Mucosa of rectum (tissue), 2 donors: Measurements from ENCODE around the gene CD8A.
"Not testable (repeated sequence)": the region's sequence is repeated elsewhere in the genome, so short reads cannot be mapped to it uniquely, and the experiment has no call there.

Experiments used
- H3K27ac ChIP-seq, 2 donors: one replicate each; pipeline ENCODE4 v1.7.0; 2013; ENCODE audit warnings: inconsistent platforms in 2 of 2, low read depth in 2 of 2, low read length in 2 of 2
- H3K27me3 ChIP-seq, 2 donors: one replicate each; pipeline ENCODE4 v1.7.0; 2013; ENCODE audit warnings: low read length in 2 of 2; ENCODE audit not compliant: control insufficient read depth in 2 of 2, insufficient read depth in 2 of 2
- H3K36me3 ChIP-seq, 2 donors: one replicate each; pipeline ENCODE4 v1.7.0; 2013; ENCODE audit warnings: low read length in 2 of 2; ENCODE audit not compliant: control insufficient read depth in 2 of 2, insufficient read depth in 2 of 2
- H3K4me1 ChIP-seq, 2 donors: one replicate each; pipeline ENCODE4 v1.7.0; 2013; ENCODE audit warnings: low read length in 2 of 2, mild to moderate bottlenecking in 1 of 2; ENCODE audit not compliant: control insufficient read depth in 2 of 2, insufficient read depth in 2 of 2
- H3K4me3 ChIP-seq, 2 donors: one replicate each; pipeline ENCODE4 v1.7.0; 2013; ENCODE audit warnings: low read length in 2 of 2
- H3K9ac ChIP-seq, 2 donors: one replicate each; pipeline ENCODE4 v1.7.0; 2013; ENCODE audit warnings: low read length in 2 of 2, low read depth in 1 of 2, mild to moderate bottlenecking in 1 of 2
- H3K9me3 ChIP-seq, 2 donors: one replicate each; pipeline ENCODE4 v1.7.0; 2013; ENCODE audit warnings: low read length in 2 of 2; ENCODE audit not compliant: control insufficient read depth in 2 of 2
- donor health status: healthy.
- donor health status: Normal muscosa, but diverticular disease.

The CD8A gene

GRCh38 chr2:86790676-86791572 is at the start of gene CD8A:
Gene CD8A, minus strand, starts transcription at chr2:86790913. Its CDS starts 88 bp downstream, at chr2:86790825.
- Histone ChIP-seq H3K9me3 (no peaks in the 10 kb centered on the region), H3K9ac (peak within 1 kb of the TSS in 1 of 2 donors; percentile 4), H3K4me3 (peak within 1 kb of the TSS in 1 of 2 donors; percentile 50), H3K27me3 (peaks cover 40 to 44% of the 10 kb centered on the region in 2 donors), H3K36me3 (no peaks in the 10 kb centered on the region), H3K4me1 (peaks cover 0 to 9% of the 10 kb centered on the region in 2 donors), H3K27ac (no peak within 1 kb of the TSS)

GRCh38 chr2:86839871-86840548 is 49.3 kb upstream of the CD8A start:
- not testable (repeated sequence) for H3K27me3 ChIP-seq, H3K4me3 ChIP-seq, H3K27ac ChIP-seq, H3K9ac ChIP-seq, H3K9me3 ChIP-seq, H3K36me3 ChIP-seq, H3K4me1 ChIP-seq

GRCh38 chr2:86839455-86839854 is 48.7 kb upstream of the CD8A start:
- not testable (repeated sequence) for H3K9me3 ChIP-seq, H3K36me3 ChIP-seq, H3K27ac ChIP-seq, H3K27me3 ChIP-seq, H3K4me1 ChIP-seq, H3K9ac ChIP-seq, H3K4me3 ChIP-seq

- H3K4me1 ChIP-seq, H3K27me3 ChIP-seq, H3K9ac ChIP-seq, H3K4me3 ChIP-seq, H3K36me3 ChIP-seq, H3K9me3 ChIP-seq, H3K27ac ChIP-seq: not testable (repeated sequence)
Measured at GRCh38 chr2:86837714-86838113, 47.0 kb upstream of the CD8A start.

- not testable (repeated sequence) for H3K4me3 ChIP-seq, H3K36me3 ChIP-seq, H3K9me3 ChIP-seq, H3K27ac ChIP-seq, H3K4me1 ChIP-seq, H3K9ac ChIP-seq, H3K27me3 ChIP-seq
Measured at GRCh38 chr2:86836915-86837695, 46.4 kb upstream of the CD8A start.

GRCh38 chr2:86835548-86835889 is 44.8 kb upstream of the CD8A start:
- not testable (repeated sequence) for H3K4me3 ChIP-seq, H3K9me3 ChIP-seq, H3K9ac ChIP-seq, H3K4me1 ChIP-seq, H3K27ac ChIP-seq, H3K27me3 ChIP-seq, H3K36me3 ChIP-seq

GRCh38 chr2:86833315-86833714 is 42.6 kb upstream of the CD8A start:
- H3K4me1 ChIP-seq = no peaks in the 10 kb centered on the region
- no peak overlapping the region for H3K9ac ChIP-seq
- H3K36me3 ChIP-seq = no peaks in the 10 kb centered on the region
- H3K9me3 ChIP-seq = no peaks in the 10 kb centered on the region
- no peak overlapping the region for H3K27ac ChIP-seq
- H3K27me3 ChIP-seq = no peaks in the 10 kb centered on the region
- no peak overlapping the region for H3K4me3 ChIP-seq

- Histone ChIP-seq H3K9ac (no peak overlapping the region), H3K36me3 (no peaks in the 10 kb centered on the region), H3K4me1 (no peaks in the 10 kb centered on the region), H3K9me3 (no peaks in the 10 kb centered on the region), H3K4me3 (no peak overlapping the region), H3K27me3 (no peaks in the 10 kb centered on the region), H3K27ac (no peak overlapping the region)
Measured at GRCh38 chr2:86832334-86833096, 41.8 kb upstream of the CD8A start.

GRCh38 chr2:86831537-86831936 is 40.8 kb upstream of the CD8A start:
- Histone ChIP-seq H3K4me1 (no peaks in the 10 kb centered on the region), H3K36me3 (no peaks in the 10 kb centered on the region), H3K27ac (no peak overlapping the region), H3K9me3 (no peaks in the 10 kb centered on the region), H3K9ac (no peak overlapping the region), H3K27me3 (no peaks in the 10 kb centered on the region), H3K4me3 (no peak overlapping the region)
